HEK293 (cell line): ENCODE results near the gene RAB11A.

Source experiments
- FEZF1 ChIP-seq: fragments of 450-650 bp; formaldehyde crosslinking; IDR thresholded peaks from 2 replicates; pipeline ENCODE4 v1.5.1; 2016; ENCODE audit warnings: missing biosample characterization, missing genetic modification characterization
- HOXA7 ChIP-seq: sonication (generic); formaldehyde crosslinking; IDR thresholded peaks from 2 replicates; pipeline ENCODE4 v1.8.1; 2022; ENCODE audit warnings: missing genetic modification reagents, borderline replicate concordance
- KLF17 ChIP-seq: fragments of 450-650 bp; formaldehyde crosslinking; IDR thresholded peaks from 2 replicates; pipeline ENCODE4 v1.5.1; 2016; ENCODE audit warnings: missing biosample characterization, missing genetic modification characterization
- KLF7 ChIP-seq: fragments of 450-650 bp; formaldehyde crosslinking; IDR thresholded peaks from 2 replicates; pipeline ENCODE4 v1.5.1; 2016; ENCODE audit warnings: missing biosample characterization, missing genetic modification characterization, borderline replicate concordance
- MEIS1 ChIP-seq: sonication (generic); formaldehyde crosslinking; IDR thresholded peaks from 2 replicates; pipeline ENCODE4 v1.8.1; 2022; ENCODE audit warnings: missing genetic modification reagents, mild to moderate bottlenecking, borderline replicate concordance
- SCRT1 ChIP-seq: fragments of 450-650 bp; formaldehyde crosslinking; IDR thresholded peaks from 2 replicates; pipeline ENCODE4 v1.5.1; 2016; ENCODE audit warnings: missing biosample characterization, missing genetic modification characterization, borderline replicate concordance
- SETDB1 ChIP-seq: IDR thresholded peaks from one replicate; pipeline ENCODE4 v1.6.1; 2017; ENCODE audit warnings: mild to moderate bottlenecking, low read length, moderate library complexity, mixed read lengths; ENCODE audit not compliant: insufficient read length
- ZBTB11 ChIP-seq: fragments of 450-650 bp; formaldehyde crosslinking; conservative IDR thresholded peaks from 2 replicates; pipeline ENCODE4 v1.5.1; 2016; ENCODE audit warnings: low read depth, missing biosample characterization, missing genetic modification characterization
- ZFP3 ChIP-seq: fragments of 450-650 bp; formaldehyde crosslinking; IDR thresholded peaks from 2 replicates; pipeline ENCODE4 v1.5.1; 2016; ENCODE audit warnings: low read depth, missing biosample characterization, missing genetic modification characterization
- ZNF132 ChIP-seq: fragments of 450-650 bp; formaldehyde crosslinking; IDR thresholded peaks from 2 replicates; pipeline ENCODE4 v1.5.1; 2017; ENCODE audit warnings: missing biosample characterization, missing genetic modification characterization, borderline replicate concordance
- ZNF148 ChIP-seq: fragments of 450-650 bp; formaldehyde crosslinking; IDR thresholded peaks from 2 replicates; pipeline ENCODE4 v1.5.0; 2017; ENCODE audit warnings: missing biosample characterization, missing genetic modification characterization, borderline replicate concordance
- ZNF155 ChIP-seq: fragments of 450-650 bp; formaldehyde crosslinking; IDR thresholded peaks from 2 replicates; pipeline ENCODE4 v1.5.1; 2016; ENCODE audit warnings: missing biosample characterization, missing genetic modification characterization
- ZNF24 ChIP-seq: fragments of 450-650 bp; formaldehyde crosslinking; IDR thresholded peaks from 2 replicates; pipeline ENCODE4 v1.5.1; 2016; ENCODE audit warnings: missing biosample characterization, missing genetic modification characterization
- ZNF302 ChIP-seq: fragments of 450-650 bp; formaldehyde crosslinking; IDR thresholded peaks from 2 replicates; pipeline ENCODE4 v1.5.1; 2016; ENCODE audit warnings: missing biosample characterization, missing genetic modification characterization, low read depth
- ZNF580 ChIP-seq: fragments of 450-650 bp; formaldehyde crosslinking; IDR thresholded peaks from 2 replicates; pipeline ENCODE4 v1.5.1; 2016; ENCODE audit warnings: missing biosample characterization, missing genetic modification characterization
- ZNF639 ChIP-seq: fragments of 450-650 bp; formaldehyde crosslinking; IDR thresholded peaks from 2 replicates; pipeline ENCODE4 v1.5.1; 2016; ENCODE audit warnings: missing biosample characterization, missing genetic modification characterization
- ZNF658 ChIP-seq: fragments of 450-650 bp; formaldehyde crosslinking; IDR thresholded peaks from 2 replicates; pipeline ENCODE4; 2016; ENCODE audit warnings: missing biosample characterization, missing genetic modification characterization
- ZNF670 ChIP-seq: fragments of 450-650 bp; formaldehyde crosslinking; IDR thresholded peaks from 2 replicates; pipeline ENCODE4 v1.5.1; 2016; ENCODE audit warnings: missing biosample characterization, missing genetic modification characterization, low read depth
- ZNF791 ChIP-seq: fragments of 450-650 bp; formaldehyde crosslinking; IDR thresholded peaks from 2 replicates; pipeline ENCODE4 v1.5.1; 2016; ENCODE audit warnings: missing biosample characterization, missing genetic modification characterization
- TF ChIP-seq, protein P1 (sequence below): fragments of 450-650 bp; formaldehyde crosslinking; optimal IDR thresholded peaks from 2 replicates; pipeline ENCODE3; 2016; ENCODE audit warnings: missing biosample characterization, mild to moderate bottlenecking, missing genetic modification characterization
- TF ChIP-seq, protein P2 (sequence below): fragments of 450-650 bp; formaldehyde crosslinking; IDR thresholded peaks from 2 replicates; pipeline ENCODE4 v1.5.1; 2016; ENCODE audit warnings: missing biosample characterization, missing genetic modification characterization, low read depth
- TF ChIP-seq, protein P3 (sequence below): fragments of 450-650 bp; formaldehyde crosslinking; IDR thresholded peaks from 2 replicates; pipeline ENCODE4 v1.5.1; 2016; ENCODE audit warnings: missing biosample characterization, missing genetic modification characterization, borderline replicate concordance

The RAB11A gene

DNA sequence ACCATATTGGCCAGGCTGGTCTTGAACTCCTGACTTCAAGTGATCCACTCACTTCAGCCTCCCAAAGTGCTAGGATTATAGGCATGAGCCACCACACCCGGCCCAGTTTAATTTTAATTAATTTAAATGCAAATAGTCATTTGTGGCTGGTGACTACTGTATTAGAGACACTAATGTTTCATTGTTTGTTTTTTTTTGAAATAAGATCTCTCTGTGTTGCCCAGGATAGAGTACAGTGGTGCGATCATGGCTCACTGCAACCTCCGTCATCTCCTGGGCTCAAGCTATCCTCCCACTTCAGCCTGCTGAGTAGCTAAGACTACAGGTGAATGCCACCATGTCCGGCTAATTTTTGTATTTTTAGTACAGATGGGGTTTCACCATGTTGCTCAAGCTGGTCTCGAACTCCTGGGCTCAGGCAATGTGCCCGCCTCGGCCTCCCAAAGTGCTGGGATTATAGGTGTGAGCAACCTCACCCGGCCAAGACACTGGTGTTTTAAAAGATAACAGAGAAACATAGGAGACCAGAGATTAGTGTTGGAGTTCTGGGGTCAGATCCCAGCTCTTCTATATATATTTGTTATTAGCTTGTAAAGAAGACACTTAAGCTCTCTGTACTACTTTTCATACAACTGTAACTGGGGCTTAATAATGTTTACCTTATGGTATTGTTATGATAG, 34.5 kb upstream of the RAB11A start (continued):
- TF ChIP-seq HOXA7 (CRISPR knock-in tag) (no peak), MEIS1 (no peak), ZNF639 (tag by site-specific recombination) (peak; percentile 79), ZNF155 (tag by site-specific recombination) (no peak), ZFP3 (no peak), ZNF148 (tag by site-specific recombination) (no peak), KLF17 (tag by site-specific recombination) (peak; percentile 55; the same call in 1 of the 2 replicates), ZNF580 (no peak), ZNF24 (peak; percentile 72), ZNF302 (tag by site-specific recombination) (no peak), KLF7 (tag by site-specific recombination) (no peak), SCRT1 (peak; percentile 39; the same call in 1 of the 2 replicates), SETDB1 (no peak), FEZF1 (tag by site-specific recombination) (peak; percentile 7; the same call in 1 of the 2 replicates), ZNF791 (tag by site-specific recombination) (no peak), ZNF132 (tag by site-specific recombination) (no peak), ZBTB11 (no peak), ZNF658 (tag by site-specific recombination) (no peak), ZNF670 (tag by site-specific recombination) (no peak)
- TF ChIP-seq, protein P1, sequence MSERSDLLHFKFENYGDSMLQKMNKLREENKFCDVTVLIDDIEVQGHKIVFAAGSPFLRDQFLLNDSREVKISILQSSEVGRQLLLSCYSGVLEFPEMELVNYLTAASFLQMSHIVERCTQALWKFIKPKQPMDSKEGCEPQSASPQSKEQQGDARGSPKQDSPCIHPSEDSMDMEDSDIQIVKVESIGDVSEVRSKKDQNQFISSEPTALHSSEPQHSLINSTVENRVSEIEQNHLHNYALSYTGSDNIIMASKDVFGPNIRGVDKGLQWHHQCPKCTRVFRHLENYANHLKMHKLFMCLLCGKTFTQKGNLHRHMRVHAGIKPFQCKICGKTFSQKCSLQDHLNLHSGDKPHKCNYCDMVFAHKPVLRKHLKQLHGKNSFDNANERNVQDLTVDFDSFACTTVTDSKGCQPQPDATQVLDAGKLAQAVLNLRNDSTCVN (tag by site-specific recombination) = no peak
- TF ChIP-seq, protein P2, sequence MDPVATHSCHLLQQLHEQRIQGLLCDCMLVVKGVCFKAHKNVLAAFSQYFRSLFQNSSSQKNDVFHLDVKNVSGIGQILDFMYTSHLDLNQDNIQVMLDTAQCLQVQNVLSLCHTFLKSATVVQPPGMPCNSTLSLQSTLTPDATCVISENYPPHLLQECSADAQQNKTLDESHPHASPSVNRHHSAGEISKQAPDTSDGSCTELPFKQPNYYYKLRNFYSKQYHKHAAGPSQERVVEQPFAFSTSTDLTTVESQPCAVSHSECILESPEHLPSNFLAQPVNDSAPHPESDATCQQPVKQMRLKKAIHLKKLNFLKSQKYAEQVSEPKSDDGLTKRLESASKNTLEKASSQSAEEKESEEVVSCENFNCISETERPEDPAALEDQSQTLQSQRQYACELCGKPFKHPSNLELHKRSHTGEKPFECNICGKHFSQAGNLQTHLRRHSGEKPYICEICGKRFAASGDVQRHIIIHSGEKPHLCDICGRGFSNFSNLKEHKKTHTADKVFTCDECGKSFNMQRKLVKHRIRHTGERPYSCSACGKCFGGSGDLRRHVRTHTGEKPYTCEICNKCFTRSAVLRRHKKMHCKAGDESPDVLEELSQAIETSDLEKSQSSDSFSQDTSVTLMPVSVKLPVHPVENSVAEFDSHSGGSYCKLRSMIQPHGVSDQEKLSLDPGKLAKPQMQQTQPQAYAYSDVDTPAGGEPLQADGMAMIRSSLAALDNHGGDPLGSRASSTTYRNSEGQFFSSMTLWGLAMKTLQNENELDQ (tag by site-specific recombination) = no peak
- TF ChIP-seq, protein P3, sequence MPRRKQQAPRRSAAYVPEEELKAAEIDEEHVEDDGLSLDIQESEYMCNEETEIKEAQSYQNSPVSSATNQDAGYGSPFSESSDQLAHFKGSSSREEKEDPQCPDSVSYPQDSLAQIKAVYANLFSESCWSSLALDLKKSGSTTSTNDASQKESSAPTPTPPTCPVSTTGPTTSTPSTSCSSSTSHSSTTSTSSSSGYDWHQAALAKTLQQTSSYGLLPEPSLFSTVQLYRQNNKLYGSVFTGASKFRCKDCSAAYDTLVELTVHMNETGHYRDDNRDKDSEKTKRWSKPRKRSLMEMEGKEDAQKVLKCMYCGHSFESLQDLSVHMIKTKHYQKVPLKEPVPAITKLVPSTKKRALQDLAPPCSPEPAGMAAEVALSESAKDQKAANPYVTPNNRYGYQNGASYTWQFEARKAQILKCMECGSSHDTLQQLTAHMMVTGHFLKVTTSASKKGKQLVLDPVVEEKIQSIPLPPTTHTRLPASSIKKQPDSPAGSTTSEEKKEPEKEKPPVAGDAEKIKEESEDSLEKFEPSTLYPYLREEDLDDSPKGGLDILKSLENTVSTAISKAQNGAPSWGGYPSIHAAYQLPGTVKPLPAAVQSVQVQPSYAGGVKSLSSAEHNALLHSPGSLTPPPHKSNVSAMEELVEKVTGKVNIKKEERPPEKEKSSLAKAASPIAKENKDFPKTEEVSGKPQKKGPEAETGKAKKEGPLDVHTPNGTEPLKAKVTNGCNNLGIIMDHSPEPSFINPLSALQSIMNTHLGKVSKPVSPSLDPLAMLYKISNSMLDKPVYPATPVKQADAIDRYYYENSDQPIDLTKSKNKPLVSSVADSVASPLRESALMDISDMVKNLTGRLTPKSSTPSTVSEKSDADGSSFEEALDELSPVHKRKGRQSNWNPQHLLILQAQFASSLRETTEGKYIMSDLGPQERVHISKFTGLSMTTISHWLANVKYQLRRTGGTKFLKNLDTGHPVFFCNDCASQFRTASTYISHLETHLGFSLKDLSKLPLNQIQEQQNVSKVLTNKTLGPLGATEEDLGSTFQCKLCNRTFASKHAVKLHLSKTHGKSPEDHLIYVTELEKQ = peak; percentile 50; the same call in 1 of the 2 replicates
